GM21576 (cell line): ENCODE data around the gene KCNC3.
"Not testable (repeated sequence)": the region's sequence is repeated elsewhere in the genome, so short reads cannot be mapped to it uniquely, and the experiment has no call there.

Source experiments
- ATAC-seq: cut with Tn5 transposase; IDR thresholded peaks from one replicate; pipeline ENCODE4 v1.9.1; 2021; ENCODE audit warnings: mild to moderate bottlenecking, moderate library complexity; ENCODE audit not compliant: unreplicated experiment

Gene KCNC3

GRCh38 chr19:50356691-50357177 lies 27.6 kb upstream of the KCNC3 start:
- ATAC-seq = no peak

DNA sequence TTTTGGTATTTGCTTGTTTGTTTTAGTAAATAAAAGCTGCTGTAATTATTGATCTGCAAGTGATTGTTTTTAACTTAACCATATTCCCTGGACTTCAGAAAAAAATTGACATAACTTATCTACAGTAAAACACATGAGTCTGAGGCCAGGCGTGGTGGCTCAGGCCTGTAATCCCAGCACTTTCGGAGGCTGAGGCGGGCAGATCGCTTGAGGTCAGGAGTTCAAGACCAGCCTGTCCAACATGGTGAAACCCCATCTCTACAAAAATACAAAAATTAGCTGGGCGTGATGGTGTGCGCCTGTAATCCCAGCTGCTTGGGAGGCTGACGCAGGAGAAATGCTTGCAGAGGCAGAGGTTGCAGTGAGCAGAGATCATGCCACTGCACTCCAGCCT lies 24.3 kb upstream of the KCNC3 start:
- not testable (repeated sequence) for ATAC-seq

- ATAC-seq = no peak
Measured at GRCh38 chr19:50352242-50352641, 23.1 kb upstream of the KCNC3 start.

DNA sequence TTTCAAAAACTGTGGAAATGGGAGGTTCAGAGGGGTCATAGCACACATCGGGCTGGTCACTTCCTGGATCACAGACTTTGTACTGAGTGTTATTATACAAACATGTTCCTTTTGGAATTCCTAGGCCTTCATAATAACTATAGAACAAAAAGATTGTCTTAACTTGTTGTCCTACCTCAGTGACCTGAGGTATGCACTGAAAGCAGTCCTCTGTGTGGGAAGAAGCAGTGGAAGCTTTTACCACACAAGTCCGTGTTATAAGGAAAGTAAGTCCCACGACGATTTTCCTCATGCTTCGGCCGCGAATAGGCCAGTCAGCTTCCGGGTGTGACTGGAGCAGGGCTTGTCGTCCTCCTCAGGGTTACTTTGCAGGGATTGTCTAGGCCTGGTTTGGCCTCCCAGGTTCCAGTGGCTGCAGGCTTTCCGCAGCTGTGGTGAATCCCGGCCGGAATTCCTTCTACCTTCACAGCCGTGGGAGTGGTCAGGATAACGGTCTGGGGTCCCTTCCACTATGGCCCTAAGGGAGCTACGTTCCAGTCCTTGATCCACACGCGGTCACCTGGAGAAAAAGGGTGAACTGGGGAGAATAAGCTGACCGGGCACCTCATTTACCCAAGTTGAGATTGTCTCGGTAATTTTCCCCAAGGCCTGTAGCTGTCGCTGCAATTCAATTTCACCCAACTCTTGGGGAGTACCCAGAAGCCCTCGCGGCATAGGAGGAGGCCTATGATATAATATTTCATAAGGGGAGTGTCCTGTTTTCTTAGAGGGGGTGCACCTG lies 20.3 kb upstream of the KCNC3 start:
- no peak for ATAC-seq

- ATAC-seq = peak; percentile 39
Measured at GRCh38 chr19:50347089-50347581, 18.0 kb upstream of the KCNC3 start.

- ATAC-seq = peak; percentile 53
Measured at GRCh38 chr19:50344661-50345318, 15.6 kb upstream of the KCNC3 start.

DNA sequence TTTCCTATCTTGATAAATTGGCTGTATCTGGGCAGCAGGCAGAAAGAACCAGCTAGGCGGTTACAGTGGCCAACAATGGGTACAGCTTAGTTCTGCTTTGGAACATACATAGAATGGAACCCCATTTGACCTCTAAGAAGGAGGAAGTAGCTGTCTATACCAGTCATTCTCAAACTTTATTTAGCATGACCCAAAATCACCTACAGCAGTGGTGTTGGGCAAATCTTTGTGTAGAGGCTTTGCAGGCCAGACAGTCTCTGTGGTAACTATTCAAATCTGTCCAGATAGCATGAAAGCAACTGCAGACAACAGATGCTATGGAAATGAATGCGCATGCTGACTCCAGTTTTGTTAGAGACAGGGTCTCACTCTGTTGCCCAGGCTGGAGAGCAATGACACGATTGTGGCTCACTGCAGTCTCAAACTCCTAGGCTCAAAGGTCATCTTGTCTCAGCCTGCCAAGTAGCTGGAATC lies 12.0 kb upstream of the KCNC3 start:
- ATAC-seq = peak; percentile 49

GRCh38 chr19:50340331-50340730 lies 11.2 kb upstream of the KCNC3 start:
- no peak for ATAC-seq

GRCh38 chr19:50337031-50337430 lies 7.9 kb upstream of the KCNC3 start:
- ATAC-seq = not testable (repeated sequence)

- ATAC-seq = no peak
Measured at GRCh38 chr19:50334741-50335421, 5.7 kb upstream of the KCNC3 start.

- no peak for ATAC-seq
Measured at GRCh38 chr19:50333737-50334617, 4.8 kb upstream of the KCNC3 start.

DNA sequence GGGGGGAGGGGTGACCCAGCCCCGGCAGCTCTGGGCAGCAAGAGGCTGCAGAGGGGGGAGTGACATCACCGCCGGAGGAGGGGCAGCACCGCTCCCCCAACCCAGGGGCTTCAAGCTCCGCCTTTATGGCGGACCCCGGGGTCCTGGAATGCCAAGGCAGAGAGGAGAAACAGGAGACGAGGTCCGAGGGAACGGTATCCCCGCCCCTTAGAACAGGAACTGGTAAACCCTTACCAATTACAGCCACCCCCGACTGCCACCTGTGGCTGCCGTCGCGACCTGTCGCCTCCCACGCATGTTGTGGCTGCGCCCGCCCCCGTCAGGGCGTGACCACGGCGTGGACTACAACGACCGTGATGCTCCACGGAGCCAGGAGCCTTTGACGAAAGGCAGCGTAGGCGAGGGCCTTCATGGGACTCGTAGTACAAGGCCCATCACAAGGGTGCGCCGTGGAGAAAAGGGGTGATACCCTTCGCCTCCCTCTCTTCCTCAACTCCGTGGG lies 4.1 kb upstream of the KCNC3 start:
- no peak for ATAC-seq

GRCh38 chr19:50332244-50333038 lies 3.3 kb upstream of the KCNC3 start:
- no peak for ATAC-seq

DNA sequence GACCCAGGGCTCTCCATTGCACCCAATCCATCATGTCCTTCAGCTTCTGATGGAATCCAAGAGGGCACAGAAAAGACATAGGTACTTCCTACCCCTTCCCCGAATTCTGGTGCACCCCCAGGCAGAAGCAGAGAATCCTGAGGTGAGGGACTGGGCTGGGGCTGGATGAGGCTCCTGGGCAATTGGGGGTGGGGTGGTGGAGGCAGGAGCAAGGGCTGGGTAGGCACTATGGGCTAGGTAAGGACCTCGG lies 2.7 kb upstream of the KCNC3 start:
- ATAC-seq = no peak

- no peak for ATAC-seq
Measured at GRCh38 chr19:50331221-50331993, 2.2 kb upstream of the KCNC3 start.

DNA sequence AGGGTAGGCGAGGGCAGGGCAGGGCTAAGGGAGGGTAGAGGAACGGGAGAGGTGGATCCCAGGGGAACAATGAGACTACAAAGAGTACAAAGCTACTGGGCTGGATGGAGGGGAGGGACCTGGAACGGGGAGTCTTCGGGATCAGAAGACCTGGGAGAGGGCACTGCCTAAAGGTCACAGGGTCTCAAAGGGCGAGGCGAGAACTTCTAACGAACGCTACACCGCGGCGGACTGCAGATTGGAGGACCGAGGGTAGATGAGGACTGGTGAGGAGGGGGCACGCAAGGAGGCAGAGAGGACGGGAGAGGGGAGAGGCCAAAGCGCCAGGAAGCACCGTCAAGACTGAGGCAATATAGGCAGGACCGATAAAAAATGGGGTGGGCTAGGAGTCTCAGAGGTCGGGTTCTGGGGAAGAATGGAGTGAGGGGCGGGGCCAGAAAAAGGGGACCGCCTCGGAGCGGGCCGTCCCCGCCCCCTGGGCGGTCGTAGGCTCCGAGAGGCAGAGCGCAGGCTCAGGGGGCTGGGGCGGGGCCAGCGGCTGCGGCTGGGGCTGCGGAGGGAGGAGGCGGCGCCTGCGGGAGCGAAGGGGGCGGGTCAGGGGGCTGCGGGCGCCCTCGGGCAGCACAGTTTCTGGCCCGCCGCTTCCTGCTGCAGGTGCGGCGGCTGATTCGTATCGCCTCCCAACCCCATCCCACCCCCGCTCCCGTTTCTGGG lies 1.3 kb upstream of the KCNC3 start:
- peak; percentile 24 for ATAC-seq

GRCh38 chr19:50329926-50330294 lies 733 bp upstream of the KCNC3 start:
- not testable (repeated sequence) for ATAC-seq

DNA sequence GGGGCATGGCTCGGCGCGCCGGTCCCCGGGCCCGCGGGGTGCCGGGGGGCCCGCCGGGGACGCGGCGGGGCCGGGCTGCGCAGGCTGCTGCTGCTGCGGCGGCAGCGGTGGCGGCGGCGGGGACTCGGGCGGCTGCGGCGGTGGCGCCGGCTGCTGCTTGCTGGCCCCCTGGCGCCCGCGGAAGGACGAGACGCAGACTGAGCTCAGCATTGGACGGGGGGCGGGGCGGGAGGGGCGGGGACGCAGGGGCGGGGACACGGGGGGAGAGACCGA lies 368 bp downstream of the KCNC3 start:
- ATAC-seq = peak; percentile 19
